Measurements from ENCODE around the gene PLPPR3. TPM values are rescaled to one million over a fixed set of nuclear protein-coding genes. Genes with fewer than 3 reads are reported as not detected.

PLPPR3 gene
- total RNA-seq, 2 experiments from 2014 or later, result not detected

- H3K36me3 Mint-ChIP-seq (ENCODE audit: low read depth), result no peaks in the 10 kb centered on the region
- no peak overlapping the region for H3K4me3 Mint-ChIP-seq
- intact Hi-C loops (cut with micrococcal nuclease), result no loop called here
- ChIA-PET CTCF (no interaction called here), POLR2A (no interaction called here)
- H3K4me1 Mint-ChIP-seq (ENCODE audit: low read depth), result no peaks in the 10 kb centered on the region
- no peaks in the 10 kb centered on the region for H3K9me3 Mint-ChIP-seq
- no peak for TF ChIP-seq CTCF (IDR thresholded peaks at IDR 0.05)
- peaks cover 3% of the 10 kb centered on the region for H3K27me3 Mint-ChIP-seq
- ATAC-seq (no peak), DNase-seq (no peak)
- H3K27ac Mint-ChIP-seq, result no peak overlapping the region
These were observed 39.4 kb downstream of the PLPPR3 start for GRCh38 chr19:782185-782877.

- TF ChIP-seq CTCF (IDR thresholded peaks at IDR 0.05), result no peak
- ChIA-PET CTCF (no interaction called here), POLR2A (no interaction called here)
- DNase-seq, result no peak
- no peaks in the 10 kb centered on the region for H3K36me3 Mint-ChIP-seq (ENCODE audit: low read depth)
- intact Hi-C loops (cut with micrococcal nuclease), result no loop called here
- H3K4me1 Mint-ChIP-seq (ENCODE audit: low read depth), result no peaks in the 10 kb centered on the region
- no peak for ATAC-seq
- H3K27me3 Mint-ChIP-seq, result peaks cover 3% of the 10 kb centered on the region
- H3K4me3 Mint-ChIP-seq, result no peak overlapping the region
- H3K27ac Mint-ChIP-seq, result no peak overlapping the region
- H3K9me3 Mint-ChIP-seq, result no peaks in the 10 kb centered on the region
These were observed 40.0 kb downstream of the PLPPR3 start for GRCh38 chr19:781800-782184.

GRCh38 chr19:780935-781334 lies 40.8 kb downstream of the PLPPR3 start:
- H3K27me3 Mint-ChIP-seq, result peaks cover 3% of the 10 kb centered on the region
- no peak overlapping the region for H3K27ac Mint-ChIP-seq
- no peak for TF ChIP-seq CTCF (IDR thresholded peaks at IDR 0.05)
- DNase-seq (no peak), ATAC-seq (no peak)
- intact Hi-C loops (cut with micrococcal nuclease), result no loop called here
- ChIA-PET POLR2A (no interaction called here), CTCF (no interaction called here)
- no peaks in the 10 kb centered on the region for H3K9me3 Mint-ChIP-seq
- no peak overlapping the region for H3K4me3 Mint-ChIP-seq
- no peaks in the 10 kb centered on the region for H3K4me1 Mint-ChIP-seq (ENCODE audit: low read depth)
- no peaks in the 10 kb centered on the region for H3K36me3 Mint-ChIP-seq (ENCODE audit: low read depth)

- CTCF ChIA-PET, result interaction anchor here (0.7 kb wide), 1 partner anchor 9 kb away, joined by 3 read pairs; no protein-coding TSS in a partner anchor
- H3K9me3 Mint-ChIP-seq, result no peaks in the 10 kb centered on the region
- no peaks in the 10 kb centered on the region for H3K4me1 Mint-ChIP-seq (ENCODE audit: low read depth)
- intact Hi-C loops (cut with micrococcal nuclease), result no loop called here
- no peak for ATAC-seq
- no peaks in the 10 kb centered on the region for H3K36me3 Mint-ChIP-seq (ENCODE audit: low read depth)
- H3K27me3 Mint-ChIP-seq, result peaks cover 3% of the 10 kb centered on the region
- H3K4me3 Mint-ChIP-seq, result no peak overlapping the region
- TF ChIP-seq CTCF (IDR thresholded peaks at IDR 0.05), result no peak
- DNase-seq, result no peak
- no peak overlapping the region for H3K27ac Mint-ChIP-seq
- POLR2A ChIA-PET, result no interaction called here
These were observed 42.7 kb downstream of the PLPPR3 start for GRCh38 chr19:778910-779653.

GRCh38 chr19:776549-776948 lies 45.2 kb downstream of the PLPPR3 start:
- Mint-ChIP-seq H3K27me3 (peaks cover 6% of the 10 kb centered on the region), H3K36me3 (ENCODE audit: low read depth) (no peaks in the 10 kb centered on the region), H3K27ac (no peak overlapping the region), H3K9me3 (no peaks in the 10 kb centered on the region), H3K4me1 (ENCODE audit: low read depth) (no peaks in the 10 kb centered on the region), H3K4me3 (no peak overlapping the region)
- DNase-seq, result no peak
- ATAC-seq, result no peak
- CTCF ChIA-PET, result no interaction called here
- POLR2A ChIA-PET, result no interaction called here
- TF ChIP-seq CTCF (IDR thresholded peaks at IDR 0.05), result no peak
- intact Hi-C loops (cut with micrococcal nuclease), result no loop called here

Data from activated CD8-positive, alpha-beta T cell treated with anti-CD3 and anti-CD28 coated beads for 36 hours (primary cell).